NCI-H345 treated with DMSO at 0.1 percent for 48 hours (cell line): Measurements from ENCODE around the gene ZNF335.
A peak's percentile ranks its signal among the peaks of the same experiment; 100 is the strongest.

Source experiments
- DNase-seq: peaks from one replicate; lab custom pipeline; 2025; ENCODE audit not compliant: unreplicated experiment; lab: John Stamatoyannopoulos, UW

ZNF335 gene, protein sequence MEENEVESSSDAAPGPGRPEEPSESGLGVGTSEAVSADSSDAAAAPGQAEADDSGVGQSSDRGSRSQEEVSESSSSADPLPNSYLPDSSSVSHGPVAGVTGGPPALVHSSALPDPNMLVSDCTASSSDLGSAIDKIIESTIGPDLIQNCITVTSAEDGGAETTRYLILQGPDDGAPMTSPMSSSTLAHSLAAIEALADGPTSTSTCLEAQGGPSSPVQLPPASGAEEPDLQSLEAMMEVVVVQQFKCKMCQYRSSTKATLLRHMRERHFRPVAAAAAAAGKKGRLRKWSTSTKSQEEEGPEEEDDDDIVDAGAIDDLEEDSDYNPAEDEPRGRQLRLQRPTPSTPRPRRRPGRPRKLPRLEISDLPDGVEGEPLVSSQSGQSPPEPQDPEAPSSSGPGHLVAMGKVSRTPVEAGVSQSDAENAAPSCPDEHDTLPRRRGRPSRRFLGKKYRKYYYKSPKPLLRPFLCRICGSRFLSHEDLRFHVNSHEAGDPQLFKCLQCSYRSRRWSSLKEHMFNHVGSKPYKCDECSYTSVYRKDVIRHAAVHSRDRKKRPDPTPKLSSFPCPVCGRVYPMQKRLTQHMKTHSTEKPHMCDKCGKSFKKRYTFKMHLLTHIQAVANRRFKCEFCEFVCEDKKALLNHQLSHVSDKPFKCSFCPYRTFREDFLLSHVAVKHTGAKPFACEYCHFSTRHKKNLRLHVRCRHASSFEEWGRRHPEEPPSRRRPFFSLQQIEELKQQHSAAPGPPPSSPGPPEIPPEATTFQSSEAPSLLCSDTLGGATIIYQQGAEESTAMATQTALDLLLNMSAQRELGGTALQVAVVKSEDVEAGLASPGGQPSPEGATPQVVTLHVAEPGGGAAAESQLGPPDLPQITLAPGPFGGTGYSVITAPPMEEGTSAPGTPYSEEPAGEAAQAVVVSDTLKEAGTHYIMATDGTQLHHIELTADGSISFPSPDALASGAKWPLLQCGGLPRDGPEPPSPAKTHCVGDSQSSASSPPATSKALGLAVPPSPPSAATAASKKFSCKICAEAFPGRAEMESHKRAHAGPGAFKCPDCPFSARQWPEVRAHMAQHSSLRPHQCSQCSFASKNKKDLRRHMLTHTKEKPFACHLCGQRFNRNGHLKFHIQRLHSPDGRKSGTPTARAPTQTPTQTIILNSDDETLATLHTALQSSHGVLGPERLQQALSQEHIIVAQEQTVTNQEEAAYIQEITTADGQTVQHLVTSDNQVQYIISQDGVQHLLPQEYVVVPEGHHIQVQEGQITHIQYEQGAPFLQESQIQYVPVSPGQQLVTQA (N-terminal part only)

DNA sequence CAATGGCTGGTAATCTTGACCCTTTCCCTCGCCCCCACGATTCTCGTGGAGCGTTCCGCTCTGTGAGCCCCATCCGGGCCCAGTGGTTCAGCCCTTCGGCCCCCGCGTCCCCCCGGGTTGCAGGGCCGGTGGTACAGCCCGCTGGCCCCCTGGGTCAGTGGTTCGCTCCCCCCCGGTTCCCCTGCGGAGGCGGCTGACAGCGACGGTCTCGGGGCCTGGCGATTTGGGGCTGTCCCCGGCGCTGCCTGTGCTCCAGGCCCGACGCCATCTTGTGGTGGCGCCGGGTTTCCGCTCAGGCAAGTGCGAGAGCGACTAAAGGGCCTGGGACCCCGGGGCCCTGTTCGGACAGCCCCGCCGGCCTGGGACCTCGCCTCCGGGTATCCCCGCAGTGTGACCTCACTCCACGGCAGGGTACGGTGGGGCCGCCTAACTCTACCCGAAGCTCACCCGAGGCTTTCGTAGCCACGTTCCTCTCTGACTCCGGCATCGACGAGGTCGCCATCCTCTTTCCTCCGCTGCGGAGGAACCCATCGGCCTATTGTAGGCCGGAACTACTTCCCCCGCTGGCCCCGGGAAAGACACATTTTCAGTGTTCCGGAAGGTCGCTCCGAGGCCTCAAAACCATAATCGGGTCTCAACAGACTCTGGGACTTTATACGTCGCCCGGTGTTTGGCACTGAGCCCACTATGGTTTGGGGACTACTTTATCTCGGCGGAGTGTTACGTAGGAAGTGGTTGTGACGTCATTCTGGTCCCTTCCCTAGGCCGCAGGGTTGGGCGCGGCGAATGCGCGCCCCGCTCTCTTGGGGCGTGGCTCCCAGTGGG lies at the start of gene ZNF335:
Gene ZNF335, minus strand, starts transcription at position 529 of the 825 bp plus-strand sequence. CDS start 793 bp downstream, outside the sequence.
- DNase-seq = peak; percentile 95

DNA sequence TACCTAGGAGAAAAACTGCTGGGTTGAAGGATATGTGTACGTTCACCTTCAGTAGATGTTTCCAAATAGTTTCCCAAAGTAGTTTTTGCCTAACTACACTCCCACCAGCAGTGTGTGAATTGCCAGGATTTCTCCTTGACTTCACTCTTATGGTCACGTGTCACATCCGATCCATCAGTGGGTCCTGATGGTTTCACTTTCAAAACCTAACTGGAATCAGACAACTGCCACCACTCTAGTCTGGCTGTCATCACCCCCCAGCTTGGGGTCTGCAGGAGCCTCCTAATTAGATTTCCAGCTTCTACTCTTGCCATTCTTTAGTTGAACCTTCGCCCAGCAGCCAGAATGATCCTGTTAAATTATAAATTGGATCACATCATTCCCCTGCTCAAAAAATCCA lies 48.6 kb upstream of the ZNF335 start:
- DNase-seq = no peak

DNA sequence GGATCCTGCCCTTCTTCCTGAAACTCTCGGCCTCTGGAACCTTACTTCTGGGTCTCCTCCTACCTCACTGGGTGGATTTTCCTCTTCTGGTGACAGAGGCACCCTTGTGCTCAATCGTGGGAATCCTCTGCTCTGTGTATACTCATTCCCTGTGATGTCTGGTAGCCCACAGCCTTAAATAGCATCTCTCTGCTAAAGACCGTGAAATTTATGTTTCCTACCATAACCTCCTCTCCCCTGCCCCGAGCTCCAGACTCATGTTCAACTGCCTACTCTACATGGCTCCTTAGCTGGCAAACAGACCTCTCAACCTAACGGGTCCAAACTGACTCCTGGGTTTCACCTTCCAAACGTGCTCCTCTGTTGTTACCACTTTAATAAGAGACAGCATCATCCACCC lies 46.6 kb upstream of the ZNF335 start:
- no peak for DNase-seq

DNA sequence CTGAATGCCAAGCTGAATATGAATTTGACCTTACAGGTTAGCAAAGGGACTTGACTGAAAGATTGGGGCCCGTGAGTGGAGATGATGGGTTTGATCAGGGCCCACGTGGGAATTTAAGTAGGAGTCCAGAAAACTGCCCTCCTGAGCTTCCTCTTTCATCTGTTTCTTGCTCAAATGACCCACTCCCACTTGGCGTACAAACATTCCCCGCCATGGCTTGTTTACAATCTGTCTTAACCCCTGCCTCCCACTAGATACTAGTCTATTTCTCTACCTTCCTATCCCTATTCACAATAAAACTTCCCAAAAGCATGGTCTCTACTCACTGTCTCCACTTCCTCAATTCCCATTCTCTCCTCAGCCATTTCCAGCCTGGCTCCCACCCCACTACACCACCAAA lies 46.1 kb upstream of the ZNF335 start:
- no peak for DNase-seq

DNA sequence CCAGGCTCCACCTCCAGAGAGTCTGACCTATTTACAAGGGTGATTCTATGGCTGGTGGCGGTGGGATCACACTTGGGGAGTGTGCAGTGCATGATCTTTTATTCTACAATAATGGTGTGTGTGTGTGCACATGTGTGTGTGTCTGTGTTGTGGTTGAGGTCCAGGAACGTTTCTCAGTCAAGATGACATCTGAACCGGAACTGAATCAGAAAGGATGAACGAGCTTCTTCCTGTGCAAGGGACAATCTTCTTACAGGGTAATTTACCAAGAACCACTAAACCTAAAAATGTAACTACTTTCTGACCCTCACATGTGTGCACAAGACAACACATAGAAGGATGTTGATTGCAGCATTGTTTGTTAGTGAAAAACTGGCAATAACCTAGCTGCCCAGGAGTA lies 45.3 kb upstream of the ZNF335 start:
- no peak for DNase-seq

DNA sequence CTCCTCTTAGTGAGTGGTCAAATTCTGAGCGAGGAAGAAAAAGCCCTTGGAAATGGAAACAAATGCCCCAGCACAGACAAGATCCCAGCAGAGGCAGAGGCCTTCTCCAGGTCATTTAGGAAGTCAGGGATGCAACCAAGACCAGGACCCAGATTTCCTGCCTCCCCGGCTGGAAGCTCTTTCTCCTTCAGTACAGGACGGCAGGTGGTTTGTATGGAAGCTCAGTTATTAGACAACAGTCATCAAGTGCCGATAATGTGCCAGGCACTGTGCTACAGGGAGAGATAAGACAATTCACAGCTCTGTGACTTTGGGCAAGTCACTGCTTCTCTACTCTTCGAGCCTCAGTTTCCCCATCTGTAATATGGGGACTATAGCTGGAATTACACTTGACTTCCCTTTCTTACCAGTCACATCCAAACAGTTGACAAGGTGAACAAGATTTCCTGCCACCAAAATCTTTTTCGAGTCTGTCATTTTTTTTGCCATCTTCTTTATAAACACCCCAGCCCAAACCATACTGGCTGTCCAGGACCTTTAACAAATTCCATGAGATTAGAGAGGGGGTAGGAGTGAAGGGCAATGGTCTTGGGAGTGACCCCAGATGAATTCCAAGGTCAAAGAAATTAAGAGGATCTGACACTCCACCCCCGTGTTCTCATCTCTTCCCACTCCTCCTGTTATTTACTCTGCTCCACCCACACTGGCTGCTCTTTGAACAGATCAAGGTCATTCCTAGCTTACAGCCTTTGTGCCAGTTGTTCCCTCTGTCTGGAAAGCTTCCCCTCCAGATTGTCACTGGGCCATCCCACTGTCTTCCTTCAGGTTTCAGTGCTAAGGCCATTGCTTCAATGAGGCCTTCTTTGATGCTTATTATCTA lies 42.8 kb upstream of the ZNF335 start:
- no peak for DNase-seq

DNA sequence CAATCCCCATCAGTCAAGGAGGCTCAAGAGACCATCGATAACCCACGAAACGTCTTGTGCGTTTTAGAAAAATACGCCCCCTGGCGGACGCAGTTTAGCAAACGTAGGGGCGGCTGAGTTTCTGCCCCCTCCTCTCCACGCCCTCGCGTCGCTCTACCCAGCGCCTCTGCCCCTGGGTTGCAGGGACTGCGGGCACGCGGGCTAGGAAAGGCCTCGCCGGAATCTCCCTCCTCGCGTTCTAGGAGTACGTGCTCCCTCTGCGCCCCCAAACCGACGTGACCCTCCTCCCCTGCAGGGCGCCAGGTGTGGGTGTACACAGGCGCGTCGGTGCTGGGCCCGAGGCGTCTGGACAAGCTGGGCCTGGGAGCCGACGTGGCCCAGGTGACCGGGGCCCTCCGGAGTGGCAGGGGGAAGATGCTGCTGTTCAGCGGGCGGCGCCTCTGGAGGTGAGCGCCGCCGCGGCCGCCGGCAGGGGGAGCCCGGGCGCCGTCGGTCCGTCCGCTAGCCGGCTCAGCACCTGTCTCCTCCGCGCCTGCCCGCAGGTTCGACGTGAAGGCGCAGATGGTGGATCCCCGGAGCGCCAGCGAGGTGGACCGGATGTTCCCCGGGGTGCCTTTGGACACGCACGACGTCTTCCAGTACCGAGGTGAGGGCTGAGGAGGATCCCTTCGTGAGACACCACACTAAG lies 42.0 kb upstream of the ZNF335 start:
- peak; percentile 77 for DNase-seq

DNA sequence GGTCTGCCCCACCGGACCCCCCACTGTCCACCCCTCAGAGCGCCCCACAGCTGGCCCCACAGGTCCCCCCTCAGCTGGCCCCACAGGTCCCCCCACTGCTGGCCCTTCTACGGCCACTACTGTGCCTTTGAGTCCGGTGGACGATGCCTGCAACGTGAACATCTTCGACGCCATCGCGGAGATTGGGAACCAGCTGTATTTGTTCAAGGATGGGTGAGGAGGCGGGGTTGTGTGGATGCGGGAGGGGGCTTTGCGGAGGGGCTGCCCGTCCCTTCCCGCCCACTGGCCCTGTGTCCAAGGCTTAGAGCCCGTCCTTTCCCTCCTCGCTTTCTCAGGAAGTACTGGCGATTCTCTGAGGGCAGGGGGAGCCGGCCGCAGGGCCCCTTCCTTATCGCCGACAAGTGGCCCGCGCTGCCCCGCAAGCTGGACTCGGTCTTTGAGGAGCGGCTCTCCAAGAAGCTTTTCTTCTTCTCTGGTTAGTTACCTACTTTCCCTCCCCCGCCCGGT lies 41.4 kb upstream of the ZNF335 start:
- DNase-seq = no peak

DNA sequence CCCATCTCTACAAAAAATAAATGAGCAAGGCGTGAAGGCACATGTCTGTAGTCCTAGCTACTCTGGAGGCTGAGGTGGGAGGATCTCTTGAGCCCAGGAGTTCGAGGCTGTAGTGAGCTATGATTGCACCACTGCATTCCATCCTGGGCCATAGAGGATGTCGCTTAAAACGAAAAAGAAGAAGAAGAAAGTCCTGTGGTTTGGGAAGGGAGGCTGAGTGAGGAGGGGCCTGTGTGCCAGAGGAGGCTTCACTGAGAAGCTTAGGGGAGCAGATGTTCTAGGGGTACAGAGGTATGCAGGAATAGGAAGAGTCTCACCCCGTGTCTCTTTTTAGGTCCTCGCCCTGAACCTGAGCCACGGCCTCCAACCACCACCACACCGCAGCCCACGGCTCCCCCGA lies 40.9 kb upstream of the ZNF335 start:
- DNase-seq = no peak

DNA sequence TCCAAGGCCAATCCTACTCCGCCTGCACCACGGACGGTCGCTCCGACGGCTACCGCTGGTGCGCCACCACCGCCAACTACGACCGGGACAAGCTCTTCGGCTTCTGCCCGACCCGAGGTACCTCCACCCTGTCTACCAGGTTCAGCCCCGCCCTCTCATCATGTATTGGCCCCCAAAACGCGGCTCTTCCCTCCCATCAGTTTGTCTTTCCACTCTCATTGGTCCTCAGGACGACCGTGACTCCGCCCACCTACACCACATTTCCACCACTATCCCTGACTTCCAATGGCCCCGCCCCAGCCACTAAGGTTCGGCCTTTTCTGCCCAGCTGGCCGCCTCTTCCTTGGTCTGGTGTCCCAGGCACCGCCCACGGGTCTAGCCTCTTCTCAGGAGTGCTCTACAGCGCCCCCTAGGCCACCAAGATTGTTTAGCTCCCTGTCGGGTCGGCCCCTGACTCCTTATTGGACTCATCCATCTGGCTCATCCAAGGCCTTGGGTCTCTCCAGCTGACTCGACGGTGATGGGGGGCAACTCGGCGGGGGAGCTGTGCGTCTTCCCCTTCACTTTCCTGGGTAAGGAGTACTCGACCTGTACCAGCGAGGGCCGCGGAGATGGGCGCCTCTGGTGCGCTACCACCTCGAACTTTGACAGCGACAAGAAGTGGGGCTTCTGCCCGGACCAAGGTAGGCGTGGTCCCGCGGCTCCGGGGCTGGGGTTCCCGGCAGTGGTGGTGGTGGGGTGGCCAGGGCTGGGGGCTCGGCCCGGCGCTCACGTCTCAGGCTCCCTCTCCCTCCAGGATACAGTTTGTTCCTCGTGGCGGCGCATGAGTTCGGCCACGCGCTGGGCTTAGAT lies 39.9 kb upstream of the ZNF335 start:
- no peak for DNase-seq

DNA sequence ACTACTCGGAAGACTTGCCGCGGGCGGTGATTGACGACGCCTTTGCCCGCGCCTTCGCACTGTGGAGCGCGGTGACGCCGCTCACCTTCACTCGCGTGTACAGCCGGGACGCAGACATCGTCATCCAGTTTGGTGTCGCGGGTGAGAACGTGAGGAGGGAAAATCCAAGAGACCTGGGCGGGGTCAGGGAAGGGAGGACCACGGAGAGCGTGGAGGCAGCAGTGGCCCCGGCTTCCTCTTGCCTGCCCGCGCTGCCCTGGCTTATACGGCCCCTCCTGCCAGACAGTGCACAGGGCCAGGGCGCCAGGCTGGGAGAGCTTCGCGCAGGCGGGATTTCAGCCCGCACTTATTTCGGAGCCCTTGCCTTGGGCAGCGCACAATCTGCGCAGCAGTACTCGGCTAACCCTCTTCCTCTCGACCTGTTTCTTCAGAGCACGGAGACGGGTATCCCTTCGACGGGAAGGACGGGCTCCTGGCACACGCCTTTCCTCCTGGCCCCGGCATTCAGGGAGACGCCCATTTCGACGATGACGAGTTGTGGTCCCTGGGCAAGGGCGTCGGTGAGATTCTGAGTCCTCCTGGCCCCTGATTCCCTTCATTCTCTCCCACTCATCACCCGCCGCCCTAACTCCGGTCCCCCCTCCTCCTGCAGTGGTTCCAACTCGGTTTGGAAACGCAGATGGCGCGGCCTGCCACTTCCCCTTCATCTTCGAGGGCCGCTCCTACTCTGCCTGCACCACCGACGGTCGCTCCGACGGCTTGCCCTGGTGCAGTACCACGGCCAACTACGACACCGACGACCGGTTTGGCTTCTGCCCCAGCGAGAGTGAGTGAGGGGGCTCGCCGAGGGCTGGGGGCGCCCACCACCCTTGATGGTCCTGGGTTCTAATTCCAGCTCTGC lies 38.7 kb upstream of the ZNF335 start:
- DNase-seq = no peak

DNA sequence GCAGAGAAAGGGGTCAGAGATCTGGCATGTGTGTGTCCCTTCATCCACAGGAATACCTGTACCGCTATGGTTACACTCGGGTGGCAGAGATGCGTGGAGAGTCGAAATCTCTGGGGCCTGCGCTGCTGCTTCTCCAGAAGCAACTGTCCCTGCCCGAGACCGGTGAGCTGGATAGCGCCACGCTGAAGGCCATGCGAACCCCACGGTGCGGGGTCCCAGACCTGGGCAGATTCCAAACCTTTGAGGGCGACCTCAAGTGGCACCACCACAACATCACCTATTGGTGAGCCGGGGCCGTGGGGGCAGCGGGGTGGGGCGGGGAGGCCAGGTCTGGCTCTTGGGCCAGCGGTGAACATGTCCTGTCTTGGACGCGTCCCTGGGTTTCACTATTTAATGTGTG lies 37.8 kb upstream of the ZNF335 start:
- DNase-seq = no peak

DNA sequence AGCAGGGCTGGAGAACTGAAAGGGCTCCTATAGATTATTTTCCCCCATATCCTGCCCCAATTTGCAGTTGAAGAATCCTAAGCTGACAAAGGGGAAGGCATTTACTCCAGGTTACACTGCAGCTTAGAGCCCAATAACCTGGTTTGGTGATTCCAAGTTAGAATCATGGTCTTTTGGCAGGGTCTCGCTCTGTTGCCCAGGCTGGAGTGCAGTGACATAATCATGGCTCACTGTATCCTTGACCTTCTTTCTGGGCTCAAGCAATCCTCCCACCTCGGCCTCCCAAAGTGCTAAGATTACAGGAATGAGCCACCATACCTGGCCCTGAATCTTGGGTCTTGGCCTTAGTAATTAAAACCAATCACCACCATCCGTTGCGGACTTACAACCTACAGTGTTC lies 35.7 kb upstream of the ZNF335 start:
- DNase-seq = no peak

DNA sequence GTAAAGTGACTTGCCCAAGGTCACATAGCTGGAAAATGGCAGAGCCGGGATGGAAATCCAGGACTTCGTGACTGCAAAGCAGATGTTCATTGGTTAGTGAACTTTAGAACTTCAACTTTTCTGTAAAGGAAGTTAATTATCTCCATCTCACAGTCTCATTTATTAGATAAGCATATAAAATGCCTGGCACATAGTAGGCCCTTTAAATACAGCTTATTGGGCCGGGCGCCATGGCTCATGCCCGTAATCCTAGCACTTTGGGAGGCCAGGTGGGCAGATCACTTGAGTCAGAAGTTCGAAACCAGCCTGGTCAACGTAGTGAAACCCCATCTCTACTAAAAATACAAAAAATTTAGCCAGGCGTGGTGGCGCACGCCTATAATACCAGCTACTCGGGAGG lies 35.0 kb upstream of the ZNF335 start:
- no peak for DNase-seq

DNA sequence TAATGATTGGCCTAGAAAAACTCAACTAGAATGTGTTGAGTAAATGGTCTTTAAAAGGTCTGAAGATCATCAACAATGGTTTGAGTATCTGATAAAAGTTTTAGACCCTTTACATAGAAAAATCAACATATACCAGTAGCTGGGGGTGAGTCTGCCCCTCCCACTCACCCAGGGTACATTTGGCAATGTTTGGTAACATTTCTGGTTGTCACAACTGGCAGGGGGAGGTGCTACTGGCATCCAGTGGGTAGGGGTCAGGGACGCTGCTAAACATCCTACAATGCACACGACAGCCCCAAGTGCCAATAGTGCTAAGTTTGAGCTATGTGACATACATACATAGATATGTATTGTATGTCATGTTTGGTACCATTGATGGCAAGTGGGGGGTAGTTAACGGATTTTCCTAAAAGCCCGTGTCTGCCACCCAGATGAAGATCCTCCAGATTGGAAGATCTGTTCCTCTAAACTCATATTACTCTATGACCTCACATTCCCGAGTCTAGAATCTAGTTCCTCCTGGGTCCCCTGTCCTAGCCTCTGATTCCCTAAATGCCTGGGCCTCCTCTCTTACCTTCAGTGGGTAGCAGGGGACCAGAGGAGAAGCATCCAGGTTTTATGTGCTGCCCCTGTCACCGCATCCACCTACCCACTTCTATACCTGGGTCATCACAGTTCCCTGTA lies 34.2 kb upstream of the ZNF335 start:
- DNase-seq = no peak

DNA sequence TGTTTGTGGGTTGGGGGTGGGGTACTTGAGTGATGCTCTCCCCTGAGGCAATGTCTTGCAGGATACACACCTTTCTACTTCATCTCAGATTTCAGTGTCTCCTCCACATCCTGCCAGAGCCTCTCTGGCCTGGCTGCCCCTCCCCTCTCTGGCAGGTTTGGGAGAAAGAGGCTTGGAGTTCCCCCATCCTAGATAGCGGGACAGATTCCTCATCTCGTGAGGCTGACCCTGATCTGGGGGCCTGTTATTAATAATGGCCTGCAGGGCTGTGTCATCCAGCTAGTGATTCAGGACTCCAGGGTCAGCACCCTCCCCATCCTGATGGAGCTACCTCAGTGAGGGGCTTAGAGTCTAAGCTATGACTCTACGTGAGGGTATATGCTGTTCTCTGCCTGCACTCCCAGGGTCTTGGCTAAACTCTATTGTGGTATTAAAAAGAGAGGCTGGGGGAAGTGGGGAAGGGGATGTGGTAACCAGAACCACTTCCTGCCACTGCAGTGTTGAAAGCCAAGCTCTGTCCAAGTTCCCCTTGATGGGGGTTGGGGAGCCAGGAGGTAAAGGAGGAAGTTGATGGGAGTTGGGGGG lies 33.0 kb upstream of the ZNF335 start:
- no peak for DNase-seq
